Colonic mucosa (tissue), 4 donors: ENCODE results near the gene TSC22D1. TPM values are rescaled to one million over a fixed set of nuclear protein-coding genes. Genes with fewer than 3 reads are reported as not detected.

ENCODE experiments used
- DNase-seq: peaks from one replicate; pipeline ENCODE4 v3.0.0-alpha.2; 2020
- H3K27ac ChIP-seq: fragments of 200-600 bp; one replicate; pipeline ENCODE4 v1.8.0; 2021
- H3K27me3 ChIP-seq: fragments of 200-600 bp; one replicate; pipeline ENCODE4 v1.8.0; 2021
- H3K36me3 ChIP-seq: fragments of 200-600 bp; one replicate; pipeline ENCODE4 v1.8.0; 2021
- H3K4me1 ChIP-seq: fragments of 200-600 bp; one replicate; pipeline ENCODE4 v1.8.0; 2021; ENCODE audit warnings: mild to moderate bottlenecking
- H3K4me3 ChIP-seq: fragments of 200-600 bp; one replicate; pipeline ENCODE4 v1.8.0; 2021
- H3K9ac ChIP-seq, 2 donors: one replicate each; pipeline ENCODE4 v1.7.0; 2013; ENCODE audit warnings: control low read depth in 2 of 2, low read depth in 2 of 2, low read length in 2 of 2
- H3K9me3 ChIP-seq: fragments of 200-600 bp; one replicate; pipeline ENCODE4 v1.8.0; 2021
- intact Hi-C: fragments of 100-400 bp; cut with DNase I; formaldehyde crosslinking; loops from one replicate; pipeline ENCODE4 v1.14.1; 2022
- total RNA-seq, 2 donors: library from RNA; stranded (reverse); fragmentation: NEBNext Ultra II Directional in 1 of 2; extraction: Animal tissue kit (Norgen Biotek cat#: 25700) in 1 of 2; gene quantifications; one replicate each; pipeline ENCODE4 v1.2.1, GENCODE V29; 2021
- TF ChIP-seq, protein P1 (sequence below): fragments of 200-600 bp; IDR thresholded peaks from one replicate; pipeline ENCODE4 v1.8.0; 2022; ENCODE audit warnings: antibody characterized with exemption, mild to moderate bottlenecking
- donor health status: healthy.
- donor health status: DM: no; HTN: no; CAD: no.
- donor health status: DM: no; HTN: no; CAD: no.

TSC22D1 gene
- total RNA-seq, 2 donors from 2014 or later = 137 to 231 TPM

DNA sequence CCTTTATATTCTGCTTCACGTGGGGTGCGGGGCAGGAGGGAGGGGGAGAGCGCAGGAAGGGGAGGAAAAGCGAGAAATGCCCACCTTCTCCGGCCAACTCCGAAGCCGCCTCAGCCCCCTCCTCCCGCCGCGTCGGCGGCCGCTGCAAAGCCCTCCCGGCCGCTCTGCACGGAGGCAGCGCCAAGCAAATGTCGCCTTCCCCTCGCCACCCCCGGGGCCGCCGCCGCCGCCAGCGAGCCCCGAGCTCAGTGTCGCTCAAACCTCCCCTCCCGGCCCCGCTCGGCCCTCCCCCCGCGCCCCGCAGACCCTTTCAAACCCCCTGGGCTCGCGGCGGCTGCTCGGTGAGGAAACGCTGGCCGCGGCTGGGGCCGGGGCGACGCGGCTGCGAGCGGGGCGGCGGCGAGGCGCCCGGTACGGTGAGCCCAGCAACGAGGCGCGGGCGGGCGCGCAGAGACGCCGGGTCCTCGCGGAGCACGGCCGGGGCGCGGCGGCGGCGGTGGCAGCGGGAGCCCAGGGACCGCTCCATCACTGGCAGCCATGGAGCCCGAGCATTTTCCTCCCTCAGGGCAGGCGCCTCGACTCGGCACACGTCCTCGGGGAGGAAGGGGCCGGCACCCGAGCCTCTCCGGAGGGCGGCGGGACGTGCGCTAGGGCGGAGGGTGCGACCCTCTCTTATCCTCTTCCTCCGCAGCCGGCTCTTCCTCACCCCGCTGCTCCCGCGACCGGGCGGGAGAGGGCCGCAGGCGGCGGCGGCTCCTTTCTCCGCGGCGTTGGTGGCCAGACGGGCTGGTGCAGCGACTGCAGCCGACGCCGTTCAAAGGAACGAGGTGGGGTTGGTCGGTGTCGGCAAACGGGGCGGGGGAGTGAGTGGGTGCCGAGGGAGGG, 463 bp upstream of the TSC22D1 start:
- no peak for DNase-seq
- Histone ChIP-seq H3K4me3 (peak overlapping the region; percentile 85), H3K4me1 (peaks cover 18% of the 10 kb centered on the region), H3K27ac (peak overlapping the region; percentile 97), H3K9me3 (no peaks in the 10 kb centered on the region), H3K36me3 (no peaks in the 10 kb centered on the region), H3K9ac (peak overlapping the region; percentile 86 to 89), H3K27me3 (no peaks in the 10 kb centered on the region)
- TF ChIP-seq, protein P1, sequence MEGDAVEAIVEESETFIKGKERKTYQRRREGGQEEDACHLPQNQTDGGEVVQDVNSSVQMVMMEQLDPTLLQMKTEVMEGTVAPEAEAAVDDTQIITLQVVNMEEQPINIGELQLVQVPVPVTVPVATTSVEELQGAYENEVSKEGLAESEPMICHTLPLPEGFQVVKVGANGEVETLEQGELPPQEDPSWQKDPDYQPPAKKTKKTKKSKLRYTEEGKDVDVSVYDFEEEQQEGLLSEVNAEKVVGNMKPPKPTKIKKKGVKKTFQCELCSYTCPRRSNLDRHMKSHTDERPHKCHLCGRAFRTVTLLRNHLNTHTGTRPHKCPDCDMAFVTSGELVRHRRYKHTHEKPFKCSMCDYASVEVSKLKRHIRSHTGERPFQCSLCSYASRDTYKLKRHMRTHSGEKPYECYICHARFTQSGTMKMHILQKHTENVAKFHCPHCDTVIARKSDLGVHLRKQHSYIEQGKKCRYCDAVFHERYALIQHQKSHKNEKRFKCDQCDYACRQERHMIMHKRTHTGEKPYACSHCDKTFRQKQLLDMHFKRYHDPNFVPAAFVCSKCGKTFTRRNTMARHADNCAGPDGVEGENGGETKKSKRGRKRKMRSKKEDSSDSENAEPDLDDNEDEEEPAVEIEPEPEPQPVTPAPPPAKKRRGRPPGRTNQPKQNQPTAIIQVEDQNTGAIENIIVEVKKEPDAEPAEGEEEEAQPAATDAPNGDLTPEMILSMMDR = no peak
- intact Hi-C loops = loop anchor here (10.0 kb wide), 1 partner anchor 92 kb away; no protein-coding TSS in a partner anchor

DNA sequence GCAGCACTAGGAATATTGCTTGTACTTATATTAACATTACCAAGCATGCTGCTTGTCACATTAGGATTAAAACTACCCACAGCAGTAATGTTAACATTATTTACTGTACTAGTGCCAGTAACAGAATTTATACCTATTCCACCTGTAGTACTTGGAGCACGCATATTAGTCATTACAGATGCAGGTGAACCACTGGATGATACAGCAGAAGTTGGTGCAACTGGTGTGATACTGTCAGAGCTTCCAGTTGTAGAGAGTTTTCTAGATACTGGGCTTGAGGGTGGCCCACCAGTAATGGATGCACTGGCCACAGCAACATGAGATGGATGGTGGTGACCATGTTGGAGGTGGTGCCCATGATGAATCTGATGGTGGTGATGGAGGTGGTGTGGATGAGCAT, 1.1 kb downstream of the TSC22D1 start:
- H3K4me3 ChIP-seq = no peak overlapping the region
- TF ChIP-seq, protein P1 = no peak
- peaks cover 18% of the 10 kb centered on the region for H3K4me1 ChIP-seq
- no peaks in the 10 kb centered on the region for H3K9me3 ChIP-seq
- no peaks in the 10 kb centered on the region for H3K36me3 ChIP-seq
- intact Hi-C loops = loop anchor here (10.0 kb wide), 1 partner anchor 90 kb away; no protein-coding TSS in a partner anchor
- H3K9ac ChIP-seq = peak overlapping the region in 1 of 2 donors; percentile 86
- H3K27ac ChIP-seq = peak overlapping the region; percentile 97
- no peak for DNase-seq
- no peaks in the 10 kb centered on the region for H3K27me3 ChIP-seq

DNA sequence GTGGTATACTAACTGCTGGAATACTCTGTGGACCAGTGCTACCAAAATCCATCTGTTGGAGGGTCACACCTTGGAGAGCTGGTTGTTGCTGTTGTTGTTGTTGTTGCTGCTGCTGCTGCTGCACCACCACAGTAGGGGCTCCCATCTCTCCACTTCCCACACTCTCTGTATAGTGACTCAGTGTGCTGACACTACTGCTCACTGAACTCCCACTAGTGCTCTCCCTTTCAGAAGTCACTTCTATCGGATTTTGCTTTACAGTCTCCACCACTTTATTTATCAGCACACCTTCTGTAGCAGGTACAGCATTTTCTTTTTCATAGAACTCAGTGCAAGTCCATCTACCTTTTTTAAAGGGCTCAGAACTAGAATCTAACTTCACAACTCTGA, 1.7 kb downstream of the TSC22D1 start:
- no peak for DNase-seq
- Histone ChIP-seq H3K4me3 (no peak overlapping the region), H3K27me3 (no peaks in the 10 kb centered on the region), H3K36me3 (no peaks in the 10 kb centered on the region), H3K4me1 (peaks cover 18% of the 10 kb centered on the region), H3K27ac (no peak overlapping the region), H3K9ac (no peak overlapping the region), H3K9me3 (no peaks in the 10 kb centered on the region)
- intact Hi-C loops = loop anchor here (10.0 kb wide), 1 partner anchor 90 kb away; no protein-coding TSS in a partner anchor
- TF ChIP-seq, protein P1 = no peak

DNA sequence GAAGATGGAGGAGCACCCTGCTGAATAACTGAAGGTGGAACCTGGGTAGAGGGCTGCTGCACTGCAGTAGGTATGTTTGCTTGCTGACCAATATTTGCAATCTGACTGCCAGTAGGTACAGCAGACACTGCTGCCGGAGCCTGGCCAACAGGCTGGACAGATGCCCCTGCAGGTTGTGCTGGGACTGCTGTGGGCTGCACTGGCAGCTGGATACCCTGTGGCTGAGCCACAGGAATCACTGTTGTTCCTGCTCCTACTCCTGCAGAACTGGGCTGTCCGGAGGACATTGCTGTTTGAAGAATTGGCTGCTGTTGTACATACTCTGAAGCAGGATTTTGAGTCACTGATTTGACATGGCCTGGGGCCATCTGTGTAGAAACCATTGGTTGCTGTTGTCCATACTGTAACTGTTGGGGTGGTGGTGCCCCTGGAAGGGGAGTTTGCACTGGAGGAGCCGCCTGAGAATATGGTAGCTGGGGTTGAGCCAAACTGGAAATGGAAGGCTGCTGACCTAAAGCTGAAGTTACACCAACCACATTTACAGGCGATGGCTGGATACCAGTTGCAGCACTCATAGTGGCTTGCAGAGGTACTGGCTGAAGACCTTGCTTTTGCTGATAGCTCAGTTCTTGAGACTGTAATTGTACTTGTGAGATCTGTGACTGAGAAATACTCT, 2.2 kb downstream of the TSC22D1 start:
- intact Hi-C loops = loop anchor here (10.0 kb wide), 1 partner anchor 89 kb away; no protein-coding TSS in a partner anchor
- no peaks in the 10 kb centered on the region for H3K9me3 ChIP-seq
- no peaks in the 10 kb centered on the region for H3K27me3 ChIP-seq
- peak overlapping the region in 1 of 2 donors; percentile 2 for H3K9ac ChIP-seq
- no peak for DNase-seq
- no peak overlapping the region for H3K27ac ChIP-seq
- TF ChIP-seq, protein P1 = no peak
- H3K4me3 ChIP-seq = no peak overlapping the region
- H3K36me3 ChIP-seq = no peaks in the 10 kb centered on the region
- peaks cover 18% of the 10 kb centered on the region for H3K4me1 ChIP-seq

DNA sequence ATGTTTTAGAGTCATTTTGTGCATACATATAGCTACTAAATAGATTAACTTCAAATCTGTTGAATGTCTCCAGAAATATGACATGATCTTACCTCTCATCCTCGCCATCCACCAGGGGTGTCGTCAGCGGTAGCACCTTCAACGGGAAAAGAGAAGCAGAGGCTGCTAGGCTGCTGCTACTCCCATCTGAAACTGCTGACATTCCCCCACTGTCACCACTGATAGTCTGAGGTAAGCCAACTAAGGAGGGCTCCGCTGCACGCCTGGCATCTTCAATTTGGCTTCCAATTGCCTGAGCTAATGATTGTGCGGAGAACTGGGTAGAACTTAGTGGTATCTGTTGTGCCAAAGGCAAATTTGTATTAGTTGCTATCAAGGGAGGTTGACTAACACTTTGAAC, 3.1 kb downstream of the TSC22D1 start:
- no peaks in the 10 kb centered on the region for H3K9me3 ChIP-seq
- no peaks in the 10 kb centered on the region for H3K27me3 ChIP-seq
- TF ChIP-seq, protein P1 = no peak
- DNase-seq = no peak
- H3K4me3 ChIP-seq = no peak overlapping the region
- no peak overlapping the region for H3K9ac ChIP-seq
- intact Hi-C loops = loop anchor here (10.0 kb wide), 1 partner anchor 88 kb away; no protein-coding TSS in a partner anchor
- peaks cover 18% of the 10 kb centered on the region for H3K4me1 ChIP-seq
- no peak overlapping the region for H3K27ac ChIP-seq
- H3K36me3 ChIP-seq = no peaks in the 10 kb centered on the region
